Measurements from ENCODE around the gene DEPDC5. TPM values are rescaled to one million over a fixed set of nuclear protein-coding genes. Genes with fewer than 3 reads are reported as not detected.

The DEPDC5 gene
- total RNA-seq, 1 experiment from 2014 or later: 7.9 TPM

DNA sequence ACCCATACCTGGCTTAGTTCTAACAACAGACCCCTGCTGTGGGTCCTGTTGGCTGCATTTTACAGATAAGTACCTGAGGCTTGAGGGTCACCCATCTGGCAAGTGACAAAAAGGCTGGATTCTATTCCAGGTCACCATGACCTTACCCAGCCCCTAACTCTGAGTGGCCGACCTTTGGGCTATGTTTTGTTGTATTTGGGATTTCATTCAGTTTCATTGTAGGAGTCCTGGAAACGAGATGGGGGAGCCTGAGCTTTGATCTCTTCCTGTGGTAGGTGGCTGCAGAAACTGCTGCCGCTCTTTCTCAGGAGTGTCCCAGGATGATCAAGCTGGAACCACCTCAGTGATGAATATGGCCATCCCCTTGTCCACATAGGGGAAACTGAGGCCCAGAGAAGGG is 165.9 kb downstream of the DEPDC5 start:
- Histone ChIP-seq H3K4me1 (ENCODE audit: insufficient read depth, low read length) (no peaks in the 10 kb centered on the region), H2AFZ (ENCODE audit: low read length) (no peak overlapping the region), H3K27me3 (ENCODE audit: low read length) (no peaks in the 10 kb centered on the region), H3K4me3 (ENCODE audit: low read length) (no peak overlapping the region), H3K4me2 (ENCODE audit: low read length) (no peak overlapping the region), H3K36me3 (ENCODE audit: low read depth, low read length) (no peaks in the 10 kb centered on the region), H3K27ac (ENCODE audit: low read length) (no peak overlapping the region), H3K9me2 (replicated peaks; ENCODE audit: low read length) (no peaks in the 10 kb centered on the region), H3K9ac (ENCODE audit: low read length) (no peak overlapping the region), H3F3A (ENCODE audit: low read length, unreplicated experiment) (no peaks in the 10 kb centered on the region), H3K79me2 (ENCODE audit: low read length) (no peaks in the 10 kb centered on the region), H4K20me1 (ENCODE audit: low read length) (no peaks in the 10 kb centered on the region), H3K9me3 (ENCODE audit: low read length) (no peaks in the 10 kb centered on the region)
- ChIA-PET POLR2A (ENCODE audit: unreplicated experiment) (no interaction called here), CTCF (no interaction called here)
- TF ChIP-seq, protein P1, sequence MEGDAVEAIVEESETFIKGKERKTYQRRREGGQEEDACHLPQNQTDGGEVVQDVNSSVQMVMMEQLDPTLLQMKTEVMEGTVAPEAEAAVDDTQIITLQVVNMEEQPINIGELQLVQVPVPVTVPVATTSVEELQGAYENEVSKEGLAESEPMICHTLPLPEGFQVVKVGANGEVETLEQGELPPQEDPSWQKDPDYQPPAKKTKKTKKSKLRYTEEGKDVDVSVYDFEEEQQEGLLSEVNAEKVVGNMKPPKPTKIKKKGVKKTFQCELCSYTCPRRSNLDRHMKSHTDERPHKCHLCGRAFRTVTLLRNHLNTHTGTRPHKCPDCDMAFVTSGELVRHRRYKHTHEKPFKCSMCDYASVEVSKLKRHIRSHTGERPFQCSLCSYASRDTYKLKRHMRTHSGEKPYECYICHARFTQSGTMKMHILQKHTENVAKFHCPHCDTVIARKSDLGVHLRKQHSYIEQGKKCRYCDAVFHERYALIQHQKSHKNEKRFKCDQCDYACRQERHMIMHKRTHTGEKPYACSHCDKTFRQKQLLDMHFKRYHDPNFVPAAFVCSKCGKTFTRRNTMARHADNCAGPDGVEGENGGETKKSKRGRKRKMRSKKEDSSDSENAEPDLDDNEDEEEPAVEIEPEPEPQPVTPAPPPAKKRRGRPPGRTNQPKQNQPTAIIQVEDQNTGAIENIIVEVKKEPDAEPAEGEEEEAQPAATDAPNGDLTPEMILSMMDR (conservative IDR thresholded peaks at IDR 0.05; ENCODE audit: low read depth, low read length): no peak
- TF ChIP-seq EZH2phosphoT487 (IDR thresholded peaks at IDR 0.05; ENCODE audit: borderline replicate concordance, low read length) (no peak), EZH2 (IDR thresholded peaks at IDR 0.05; ENCODE audit: low read length, unreplicated experiment) (no peak)
- DNase-seq (no peak), ATAC-seq (no peak)
- no TSS peak for BruUV-seq (replicated peaks)
- intact Hi-C loops (cut with micrococcal nuclease): no loop called here

GRCh38 chr22:31920306-31920705 is 166.5 kb downstream of the DEPDC5 start:
- ChIA-PET CTCF (no interaction called here), POLR2A (ENCODE audit: unreplicated experiment) (no interaction called here)
- Histone ChIP-seq H2AFZ (ENCODE audit: low read length) (no peak overlapping the region), H3K4me2 (ENCODE audit: low read length) (no peak overlapping the region), H3K27me3 (ENCODE audit: low read length) (no peaks in the 10 kb centered on the region), H3K27ac (ENCODE audit: low read length) (no peak overlapping the region), H3K9me2 (replicated peaks; ENCODE audit: low read length) (no peaks in the 10 kb centered on the region), H3K4me1 (ENCODE audit: insufficient read depth, low read length) (no peaks in the 10 kb centered on the region), H3F3A (ENCODE audit: low read length, unreplicated experiment) (no peaks in the 10 kb centered on the region), H4K20me1 (ENCODE audit: low read length) (no peaks in the 10 kb centered on the region), H3K9ac (ENCODE audit: low read length) (no peak overlapping the region), H3K4me3 (ENCODE audit: low read length) (no peak overlapping the region), H3K36me3 (ENCODE audit: low read depth, low read length) (no peaks in the 10 kb centered on the region), H3K79me2 (ENCODE audit: low read length) (no peaks in the 10 kb centered on the region), H3K9me3 (ENCODE audit: low read length) (no peaks in the 10 kb centered on the region)
- TF ChIP-seq, protein P1 (conservative IDR thresholded peaks at IDR 0.05; ENCODE audit: low read depth, low read length): no peak
- TF ChIP-seq EZH2phosphoT487 (IDR thresholded peaks at IDR 0.05; ENCODE audit: borderline replicate concordance, low read length) (no peak), EZH2 (IDR thresholded peaks at IDR 0.05; ENCODE audit: low read length, unreplicated experiment) (no peak)
- DNase-seq (no peak), ATAC-seq (no peak)
- intact Hi-C loops (cut with micrococcal nuclease): no loop called here
- no TSS peak for BruUV-seq (replicated peaks)

GRCh38 chr22:31921106-31921505 is 167.3 kb downstream of the DEPDC5 start:
- ChIA-PET CTCF (no interaction called here), POLR2A (ENCODE audit: unreplicated experiment) (no interaction called here)
- H3F3A ChIP-seq (ENCODE audit: low read length, unreplicated experiment): no peaks in the 10 kb centered on the region
- no peak overlapping the region for H3K4me2 ChIP-seq (ENCODE audit: low read length)
- H3K9me3 ChIP-seq (ENCODE audit: low read length): no peaks in the 10 kb centered on the region
- ATAC-seq (no peak), DNase-seq (no peak)
- BruUV-seq (replicated peaks): no TSS peak
- H3K36me3 ChIP-seq (ENCODE audit: low read depth, low read length): no peaks in the 10 kb centered on the region
- H3K27ac ChIP-seq (ENCODE audit: low read length): no peak overlapping the region
- H3K9me2 ChIP-seq (replicated peaks; ENCODE audit: low read length): no peaks in the 10 kb centered on the region
- TF ChIP-seq EZH2 (IDR thresholded peaks at IDR 0.05; ENCODE audit: low read length, unreplicated experiment): no peak
- no peak for TF ChIP-seq EZH2phosphoT487 (IDR thresholded peaks at IDR 0.05; ENCODE audit: borderline replicate concordance, low read length)
- TF ChIP-seq, protein P1 (conservative IDR thresholded peaks at IDR 0.05; ENCODE audit: low read depth, low read length): no peak
- intact Hi-C loops (cut with micrococcal nuclease): no loop called here
- no peaks in the 10 kb centered on the region for H3K79me2 ChIP-seq (ENCODE audit: low read length)
- H2AFZ ChIP-seq (ENCODE audit: low read length): no peak overlapping the region
- H3K27me3 ChIP-seq (ENCODE audit: low read length): no peaks in the 10 kb centered on the region
- H4K20me1 ChIP-seq (ENCODE audit: low read length): no peaks in the 10 kb centered on the region
- no peaks in the 10 kb centered on the region for H3K4me1 ChIP-seq (ENCODE audit: insufficient read depth, low read length)
- H3K4me3 ChIP-seq (ENCODE audit: low read length): no peak overlapping the region
- H3K9ac ChIP-seq (ENCODE audit: low read length): no peak overlapping the region
